ENCODE measurements around the gene TUBE1.

Gene TUBE1

DNA sequence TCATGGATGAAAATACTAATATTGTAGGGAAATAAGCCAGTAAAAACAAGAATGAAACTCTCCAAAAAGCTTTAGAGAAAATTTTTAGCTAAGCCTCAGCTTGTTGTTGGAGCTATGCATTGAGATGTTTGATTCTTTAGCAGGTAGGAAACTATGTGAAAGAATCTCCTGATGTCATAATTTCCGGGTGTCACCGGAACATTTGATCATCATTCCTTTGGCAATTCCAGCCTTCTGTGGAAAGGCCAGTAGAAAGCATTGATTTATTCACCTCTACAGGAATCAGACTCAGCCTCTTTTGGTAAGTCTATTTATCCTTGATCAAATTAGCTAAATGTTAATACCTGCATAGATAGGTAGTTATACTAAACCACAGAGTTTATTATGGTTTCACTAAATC lies 9.6 kb upstream of the TUBE1 start:
- no peak for FAIRE-seq
- DNase-seq (ENCODE audit: insufficient read length, low spot score) = no peak
- TF ChIP-seq, protein P1, sequence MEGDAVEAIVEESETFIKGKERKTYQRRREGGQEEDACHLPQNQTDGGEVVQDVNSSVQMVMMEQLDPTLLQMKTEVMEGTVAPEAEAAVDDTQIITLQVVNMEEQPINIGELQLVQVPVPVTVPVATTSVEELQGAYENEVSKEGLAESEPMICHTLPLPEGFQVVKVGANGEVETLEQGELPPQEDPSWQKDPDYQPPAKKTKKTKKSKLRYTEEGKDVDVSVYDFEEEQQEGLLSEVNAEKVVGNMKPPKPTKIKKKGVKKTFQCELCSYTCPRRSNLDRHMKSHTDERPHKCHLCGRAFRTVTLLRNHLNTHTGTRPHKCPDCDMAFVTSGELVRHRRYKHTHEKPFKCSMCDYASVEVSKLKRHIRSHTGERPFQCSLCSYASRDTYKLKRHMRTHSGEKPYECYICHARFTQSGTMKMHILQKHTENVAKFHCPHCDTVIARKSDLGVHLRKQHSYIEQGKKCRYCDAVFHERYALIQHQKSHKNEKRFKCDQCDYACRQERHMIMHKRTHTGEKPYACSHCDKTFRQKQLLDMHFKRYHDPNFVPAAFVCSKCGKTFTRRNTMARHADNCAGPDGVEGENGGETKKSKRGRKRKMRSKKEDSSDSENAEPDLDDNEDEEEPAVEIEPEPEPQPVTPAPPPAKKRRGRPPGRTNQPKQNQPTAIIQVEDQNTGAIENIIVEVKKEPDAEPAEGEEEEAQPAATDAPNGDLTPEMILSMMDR (IDR thresholded peaks at IDR 0.05; ENCODE audit: insufficient read depth, missing control alignments) = no peak

GRCh38 chr6:112087916-112088315 lies 634 bp upstream of the TUBE1 start:
- FAIRE-seq (no peak), DNase-seq (ENCODE audit: insufficient read length, low spot score) (no peak)
- TF ChIP-seq, protein P1 (IDR thresholded peaks at IDR 0.05; ENCODE audit: insufficient read depth, missing control alignments) = no peak

- no peak for DNase-seq (ENCODE audit: insufficient read length, low spot score)
- TF ChIP-seq, protein P1 (IDR thresholded peaks at IDR 0.05; ENCODE audit: insufficient read depth, missing control alignments) = peak; percentile 38
- no peak for FAIRE-seq
Measured at GRCh38 chr6:112086744-112087135, 542 bp downstream of the TUBE1 start.

- DNase-seq (ENCODE audit: insufficient read length, low spot score) (no peak), FAIRE-seq (no peak)
- TF ChIP-seq, protein P1 (IDR thresholded peaks at IDR 0.05; ENCODE audit: insufficient read depth, missing control alignments) = no peak
Measured at GRCh38 chr6:112085286-112086065, 1.8 kb downstream of the TUBE1 start.

DNA sequence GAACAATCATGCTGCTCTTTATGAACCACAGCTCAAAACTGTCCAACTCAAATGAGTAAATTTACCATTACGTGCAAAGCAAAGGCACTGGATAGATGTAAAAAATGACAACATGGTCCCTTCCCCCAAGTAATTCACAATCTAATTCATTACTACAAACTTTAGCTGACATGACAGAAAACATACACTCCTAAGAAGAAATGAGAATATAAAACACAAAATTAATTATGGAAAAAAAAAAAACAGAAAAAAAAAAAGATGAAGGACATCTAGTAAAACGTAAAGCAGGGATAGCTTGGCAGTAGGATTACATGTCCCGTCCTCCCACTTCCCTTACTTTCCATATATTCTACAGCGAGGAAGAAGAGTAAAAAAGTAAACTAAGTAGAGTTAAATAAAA lies 5.7 kb downstream of the TUBE1 start:
- DNase-seq (ENCODE audit: insufficient read length, low spot score) (no peak), FAIRE-seq (no peak)
- TF ChIP-seq, protein P1 (IDR thresholded peaks at IDR 0.05; ENCODE audit: insufficient read depth, missing control alignments) = no peak

GRCh38 chr6:112066606-112067005 lies 20.7 kb downstream of the TUBE1 start:
- TF ChIP-seq, protein P1 (IDR thresholded peaks at IDR 0.05; ENCODE audit: insufficient read depth, missing control alignments) = no peak
- no peak for FAIRE-seq
- no peak for DNase-seq (ENCODE audit: insufficient read length, low spot score)

DNA sequence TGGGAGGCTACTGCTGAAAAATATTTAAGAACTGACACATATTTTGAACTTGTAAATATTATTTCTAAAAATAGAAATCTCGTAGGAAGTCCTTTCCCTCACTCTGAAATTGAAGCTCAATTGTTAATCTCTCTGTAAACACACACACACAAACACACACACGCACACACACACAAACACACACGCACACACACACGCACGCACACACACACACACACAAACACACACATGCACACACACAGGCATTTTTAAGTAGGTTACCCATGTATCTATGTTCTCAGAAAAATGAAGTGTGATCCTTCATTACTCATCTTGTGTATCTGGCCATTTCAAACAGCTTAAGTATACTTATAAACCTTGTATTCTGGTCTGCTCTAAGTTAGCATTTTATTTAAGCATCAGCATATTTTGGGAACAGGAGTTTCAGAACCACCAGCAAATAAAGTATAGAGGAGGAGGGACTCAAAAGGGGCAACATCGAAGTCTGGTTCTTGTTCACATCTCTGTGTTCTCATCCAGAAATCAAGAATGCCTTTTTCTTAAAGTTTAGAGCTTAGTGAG lies 21.8 kb downstream of the TUBE1 start:
- DNase-seq (ENCODE audit: insufficient read length, low spot score) (no peak), FAIRE-seq (no peak)
- TF ChIP-seq, protein P1 (IDR thresholded peaks at IDR 0.05; ENCODE audit: insufficient read depth, missing control alignments) = no peak
